ENCODE measurements around the gene UBR1.

DNA sequence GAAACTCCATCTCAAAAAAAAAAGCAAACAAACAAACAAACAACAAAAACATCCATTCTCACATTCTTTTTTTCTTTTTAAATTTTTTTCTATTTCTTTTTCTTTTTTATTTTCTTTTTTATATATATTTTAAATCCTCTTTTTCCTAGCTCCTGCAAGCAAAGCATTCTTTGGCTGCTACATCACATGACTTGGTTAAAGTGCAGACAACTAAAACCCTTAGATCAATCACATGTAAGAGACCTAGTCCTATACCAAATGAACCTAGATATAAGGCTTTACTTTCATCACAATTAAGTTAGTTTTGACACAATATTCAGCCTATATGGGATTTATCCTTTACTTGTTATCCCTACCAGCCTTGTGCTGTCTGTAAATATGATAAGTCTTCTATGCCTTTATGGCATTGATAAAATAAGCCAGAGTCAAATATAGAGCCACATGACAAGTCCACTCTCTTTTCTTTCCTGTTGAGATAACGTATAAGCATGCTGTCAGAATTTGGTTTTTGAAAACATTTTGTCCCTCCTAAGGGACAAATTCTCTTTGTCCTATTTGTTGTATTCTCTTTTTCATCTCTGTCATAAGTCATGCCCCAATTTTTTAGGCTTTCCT lies 11.3 kb downstream of the UBR1 start:
- TF ChIP-seq CTCF (IDR thresholded peaks at IDR 0.05) (no peak), POLR2A (IDR thresholded peaks at IDR 0.05) (no peak)
